ENCODE measurements around the gene UBE2L3.
"Not testable (repeated sequence)": the region's sequence is repeated elsewhere in the genome, so short reads cannot be mapped to it uniquely, and the experiment has no call there.

The UBE2L3 gene

GRCh38 chr22:21573293-21573734 is 5.8 kb downstream of the UBE2L3 start:
- no peak for DNase-seq

- no peak for DNase-seq
Measured at GRCh38 chr22:21573750-21574494, 6.4 kb downstream of the UBE2L3 start.

- no peak for DNase-seq
Measured at GRCh38 chr22:21579474-21579851, 11.9 kb downstream of the UBE2L3 start.

- DNase-seq: not testable (repeated sequence)
Measured at GRCh38 chr22:21580623-21581007, 13.1 kb downstream of the UBE2L3 start.

DNA sequence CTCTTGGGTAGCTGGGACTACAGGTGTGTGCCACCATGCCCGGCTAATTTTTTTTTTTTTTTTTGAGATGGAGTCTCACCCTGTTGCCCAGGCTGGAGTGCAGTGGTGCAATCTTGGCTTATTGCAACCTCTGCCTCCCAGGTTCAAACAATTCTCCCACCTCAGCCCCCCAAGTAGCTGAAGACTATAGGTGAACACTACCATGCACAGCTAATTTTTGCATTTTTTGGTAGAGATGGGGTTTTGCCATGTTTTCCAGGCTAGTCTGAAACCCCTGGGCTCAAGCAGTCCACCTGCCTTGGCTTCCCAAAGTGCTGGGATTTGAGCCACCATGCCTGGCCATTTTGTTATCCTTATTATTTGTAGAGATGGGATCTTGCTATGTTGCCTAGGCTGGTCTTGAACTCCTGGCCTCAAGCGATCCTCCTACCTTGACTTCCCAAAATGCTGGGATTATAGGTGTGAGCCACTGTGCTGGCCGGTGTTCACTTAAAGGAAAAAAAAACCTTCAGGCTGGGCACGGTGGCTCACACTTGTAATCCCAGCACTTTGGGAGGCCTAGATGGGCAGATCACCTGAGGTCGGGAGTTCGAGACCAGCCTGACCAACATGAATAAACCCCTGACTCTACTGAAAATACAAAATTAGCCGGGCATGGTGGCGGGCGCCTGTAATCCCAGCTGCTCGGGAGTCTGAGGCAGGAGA is 13.6 kb downstream of the UBE2L3 start:
- not testable (repeated sequence) for DNase-seq

- DNase-seq: no peak
Measured at GRCh38 chr22:21582801-21583740, 15.6 kb downstream of the UBE2L3 start.

DNA sequence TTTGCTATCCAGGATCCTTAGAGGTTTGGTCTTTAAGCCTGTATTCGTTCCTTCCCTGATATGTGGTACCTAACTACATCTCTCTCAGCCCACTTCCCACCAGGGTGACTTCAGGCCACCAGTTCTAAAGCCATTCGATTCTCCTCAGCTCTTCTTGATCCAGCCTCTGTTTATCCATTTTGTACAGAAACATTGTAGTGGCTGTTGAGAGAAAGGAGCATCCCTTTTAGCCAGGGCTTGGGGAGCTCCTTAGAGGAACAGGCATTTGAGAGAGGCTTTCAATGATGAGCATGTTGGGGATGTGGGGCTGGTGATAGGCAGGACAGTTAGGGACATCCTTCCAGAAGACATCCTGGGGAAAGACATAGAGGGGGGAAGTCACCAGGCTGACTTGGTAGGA is 17.9 kb downstream of the UBE2L3 start:
- DNase-seq: no peak

DNA sequence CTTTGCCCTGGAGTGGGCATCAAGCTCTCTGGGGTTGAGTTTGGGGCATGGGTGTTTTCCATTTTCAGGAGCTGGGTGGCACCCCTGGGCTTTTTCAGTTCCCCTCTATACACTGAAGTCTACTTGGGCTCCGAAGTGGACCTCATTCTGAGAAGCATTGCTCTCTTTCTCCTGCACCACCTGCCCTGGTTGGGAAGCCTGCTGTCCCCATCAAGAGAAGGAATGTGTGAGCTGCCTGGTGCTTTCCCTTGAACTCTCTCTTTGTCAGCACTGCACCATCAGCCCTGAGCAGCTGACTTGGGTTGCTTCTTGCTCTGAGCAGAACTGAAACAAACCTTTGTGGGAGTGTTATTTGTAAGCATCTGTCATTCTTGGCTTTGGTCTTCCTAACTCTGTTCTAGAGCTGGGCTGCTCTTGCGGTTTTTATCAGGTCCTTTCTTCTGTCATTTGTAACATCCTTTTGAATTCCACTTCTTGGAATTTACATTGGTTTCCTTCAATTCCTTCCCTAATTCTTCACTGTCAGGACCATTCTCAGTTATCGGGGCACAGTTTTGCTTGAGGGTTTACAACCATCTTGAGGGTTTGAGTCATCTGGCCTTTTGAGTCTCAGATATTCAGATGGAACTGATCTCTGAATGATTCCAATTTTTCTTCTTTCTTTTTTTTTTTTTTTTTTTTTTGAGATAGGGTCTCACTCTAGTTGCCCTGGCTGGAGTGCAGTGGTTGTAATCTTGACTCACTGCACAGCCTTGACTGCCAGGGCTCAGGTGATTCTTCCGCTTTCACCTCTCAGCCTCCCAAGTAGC is 20.5 kb downstream of the UBE2L3 start:
- DNase-seq: no peak

DNA sequence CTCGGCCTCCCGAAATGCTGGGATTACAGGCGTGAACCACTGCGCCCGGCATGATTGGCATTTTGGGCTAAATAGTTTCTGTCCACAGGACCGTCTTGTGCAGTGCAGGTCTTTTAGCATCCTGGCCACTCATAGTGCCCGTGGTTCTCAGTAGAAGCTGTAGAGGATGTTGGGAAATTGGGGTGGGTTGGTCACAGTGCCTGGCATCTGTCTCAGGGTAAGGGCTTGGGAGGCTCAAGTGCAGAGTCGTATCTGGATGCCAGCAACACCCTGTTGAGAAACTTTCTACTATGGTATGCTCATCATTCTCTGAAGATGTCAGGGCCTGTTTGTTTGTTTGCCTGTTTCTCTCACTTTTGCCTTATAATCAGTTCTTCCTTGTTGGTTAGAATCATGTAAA is 21.9 kb downstream of the UBE2L3 start:
- no peak for DNase-seq

- DNase-seq: no peak
Measured at GRCh38 chr22:21590809-21591641, 23.5 kb downstream of the UBE2L3 start.

- no peak for DNase-seq
Measured at GRCh38 chr22:21591695-21592094, 24.2 kb downstream of the UBE2L3 start.

- DNase-seq: no peak
Measured at GRCh38 chr22:21592422-21592821, 24.9 kb downstream of the UBE2L3 start.

GRCh38 chr22:21593406-21594232 is 26.1 kb downstream of the UBE2L3 start:
- DNase-seq: no peak

- no peak for DNase-seq
Measured at GRCh38 chr22:21594865-21595452, 27.4 kb downstream of the UBE2L3 start.

- not testable (repeated sequence) for DNase-seq
Measured at GRCh38 chr22:21596356-21597135, 29.0 kb downstream of the UBE2L3 start.

DNA sequence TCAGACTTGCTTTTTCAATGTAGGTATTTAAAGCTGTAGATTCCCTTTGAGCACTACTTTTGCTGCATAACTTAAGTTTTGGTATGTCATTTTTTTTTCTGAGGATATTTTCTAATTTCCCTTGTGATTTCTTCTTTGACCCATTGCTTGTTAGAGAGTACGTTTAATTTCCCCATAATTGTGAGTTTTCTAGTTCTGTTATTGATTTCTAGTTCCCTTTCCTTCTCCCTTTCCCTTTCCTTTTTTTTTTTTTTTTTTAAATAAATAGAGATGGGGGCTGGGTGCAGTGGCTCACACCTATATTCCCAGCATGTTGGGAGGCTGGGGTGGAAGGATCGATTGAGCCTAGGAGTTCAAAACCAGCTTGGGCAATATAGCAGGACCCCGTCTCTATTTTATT is 30.8 kb downstream of the UBE2L3 start:
- no peak for DNase-seq

DNA sequence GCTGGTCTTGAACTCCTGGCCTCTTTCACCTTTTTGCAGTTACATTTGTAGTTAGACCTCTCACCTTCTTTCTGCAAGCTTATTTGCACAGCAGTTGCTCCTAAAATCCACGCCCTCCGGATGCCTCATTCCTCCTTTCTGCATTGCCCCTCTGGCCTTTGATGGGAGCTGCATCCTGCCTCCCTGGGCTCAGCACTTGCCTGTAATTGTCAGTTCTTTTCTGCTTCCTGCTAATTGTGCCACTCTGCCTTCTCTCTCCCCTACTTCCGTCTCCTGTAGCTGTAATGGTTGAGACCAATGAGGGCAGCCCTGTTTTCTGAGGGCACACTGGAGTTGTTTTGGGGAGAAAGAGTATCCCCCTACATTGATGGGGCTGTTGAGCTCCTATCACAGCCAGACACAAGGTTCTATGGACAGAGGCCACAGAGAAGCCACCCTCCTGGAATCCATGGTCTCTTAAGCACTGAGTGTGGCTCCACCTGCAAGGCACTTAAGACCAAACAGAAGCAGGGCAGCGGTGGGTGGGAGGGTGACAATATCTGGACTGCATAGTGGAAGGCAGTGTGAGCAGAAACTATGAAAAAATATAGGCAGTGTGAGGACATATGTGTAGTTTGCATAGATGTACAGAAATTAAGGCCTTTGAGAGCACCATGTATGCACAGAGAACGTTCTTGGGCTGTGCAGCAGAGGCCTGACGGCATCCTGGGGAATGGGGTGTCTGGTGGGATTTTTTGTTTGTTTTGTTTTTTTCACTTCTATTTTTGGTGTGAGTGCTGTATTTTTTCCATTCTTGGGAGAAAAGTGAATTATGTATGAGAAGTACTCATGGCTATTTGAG is 31.8 kb downstream of the UBE2L3 start:
- DNase-seq: no peak

DNA sequence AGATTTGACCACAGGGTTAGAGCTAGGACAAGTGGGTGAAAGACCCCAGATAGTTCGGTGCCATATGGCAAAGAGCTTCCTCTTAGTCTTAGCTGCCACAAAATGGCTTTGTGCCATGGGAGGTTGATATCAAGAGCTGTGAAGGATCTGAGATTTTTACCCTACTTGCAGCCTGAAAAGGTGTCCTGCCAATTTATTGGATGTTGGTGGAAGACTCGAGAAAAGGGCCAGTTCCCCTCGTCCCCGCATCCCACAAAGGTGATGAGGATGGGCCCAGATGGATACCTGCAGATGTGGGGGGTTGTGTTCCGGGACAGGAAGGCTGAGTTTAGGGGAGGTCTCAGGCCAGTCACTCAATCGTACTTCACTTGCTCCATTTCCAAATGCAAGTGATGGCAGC is 35.1 kb downstream of the UBE2L3 start:
- no peak for DNase-seq

All from activated T-cell treated with anti-CD3 and anti-CD28 coated beads, Interleukin-2, amount 50 U/mL, for 1 hour (primary cell).